Naive thymus-derived CD4-positive, alpha-beta T cell (primary cell): ENCODE data around the gene SRRM5. TPM values are rescaled to one million over a fixed set of nuclear protein-coding genes. Genes with fewer than 3 reads are reported as not detected.

Experiments used
- ATAC-seq: fragments of 150-1000 bp; cut with Tn5 transposase; 2 replicates; pipeline ENCODE4 v1.10.0; 2021; ENCODE audit warnings: mild to moderate bottlenecking, moderate library complexity
- CTCF ChIA-PET: fragments of 350-600 bp; sonication (Branson Sonifier 250); formaldehyde crosslinking; loops from one replicate; lab custom pipeline; 2021; ENCODE audit warnings: antibody characterized with exemption; lab: Charles Lee
- POLR2A ChIA-PET: fragments of 350-600 bp; sonication (Branson Sonifier 250); formaldehyde crosslinking; loops from one replicate; lab custom pipeline; 2021; ENCODE audit warnings: antibody characterized with exemption, inconsistent platforms; lab: Charles Lee
- DNase-seq, 9 donors: peaks; one replicate each; pipeline versions ENCODE4 v3.0.0 to v3.0.0-alpha.2; 2020 to 2022; ENCODE audit warnings: mixed read lengths in 1 of 9
- H3K27ac ChIP-seq: one replicate; pipeline ENCODE4 v1.7.0; 2013; ENCODE audit warnings: mild to moderate bottlenecking, low read depth, low read length, moderate library complexity
- H3K27me3 ChIP-seq, 2 donors: one replicate each; pipeline ENCODE4 v1.7.0; 2013; ENCODE audit warnings: low read length in 2 of 2, mild to moderate bottlenecking in 2 of 2, moderate library complexity in 2 of 2; ENCODE audit not compliant: control insufficient read depth in 2 of 2, insufficient read depth in 2 of 2
- H3K36me3 ChIP-seq, 3 experiments: 1 replicate in 2 of 3; 2 replicates in 1 of 3; pipeline ENCODE4 v1.7.0; 2013; ENCODE audit warnings: low read length in 3 of 3, mild to moderate bottlenecking in 3 of 3, moderate library complexity in 1 of 3; ENCODE audit not compliant: insufficient read depth in 3 of 3, control insufficient read depth in 2 of 3
- H3K4me1 ChIP-seq, 2 donors: one replicate each; pipeline ENCODE4 v1.7.0; 2013; ENCODE audit warnings: low read length in 2 of 2, mild to moderate bottlenecking in 2 of 2, moderate library complexity in 1 of 2; ENCODE audit not compliant: control insufficient read depth in 2 of 2, insufficient read depth in 2 of 2
- H3K4me3 ChIP-seq: 2 replicates; pipeline ENCODE4 v1.7.0; 2013; ENCODE audit warnings: mild to moderate bottlenecking, low read length
- H3K9me3 ChIP-seq, 3 experiments: 1 replicate in 2 of 3; 2 replicates in 1 of 3; pipeline ENCODE4 v1.7.0; 2013; ENCODE audit warnings: low read length in 3 of 3; ENCODE audit not compliant: control insufficient read depth in 2 of 3
- H3K27ac Mint-ChIP-seq, 9 donors: one replicate each; pipeline ENCODE4 v1.8.0; 2020 to 2022; ENCODE audit warnings: mixed read lengths in 9 of 9, mild to moderate bottlenecking in 8 of 9, moderate library complexity in 5 of 9, inconsistent platforms in 2 of 9
- H3K27me3 Mint-ChIP-seq, 5 donors: one replicate each; pipeline ENCODE4 v1.8.0; 2021 to 2022; ENCODE audit warnings: mixed read lengths in 5 of 5, mild to moderate bottlenecking in 1 of 5
- H3K36me3 Mint-ChIP-seq, 5 donors: one replicate each; pipeline ENCODE4 v1.8.0; 2020 to 2022; ENCODE audit warnings: mixed read lengths in 5 of 5, mild to moderate bottlenecking in 3 of 5, inconsistent platforms in 1 of 5
- H3K4me1 Mint-ChIP-seq, 7 donors: one replicate each; pipeline ENCODE4 v1.8.0; 2020 to 2022; ENCODE audit warnings: mixed read lengths in 7 of 7, mild to moderate bottlenecking in 3 of 7, inconsistent platforms in 1 of 7
- H3K4me3 Mint-ChIP-seq, 10 donors: one replicate each; pipeline ENCODE4 v1.8.0; 2020 to 2022; ENCODE audit warnings: mild to moderate bottlenecking in 10 of 10, mixed read lengths in 10 of 10, moderate library complexity in 6 of 10, inconsistent platforms in 2 of 10
- H3K9me3 Mint-ChIP-seq, 11 donors: one replicate each; pipeline ENCODE4 v1.8.0; 2020 to 2022; ENCODE audit warnings: mixed read lengths in 11 of 11, mild to moderate bottlenecking in 4 of 11, inconsistent platforms in 1 of 11, moderate library complexity in 1 of 11
- intact Hi-C, 2 donors: fragments of 100-400 bp; cut with micrococcal nuclease; formaldehyde crosslinking; loops; one replicate each; pipeline ENCODE4 v1.15.1; 2023
- polyA plus RNA-seq, 2 donors: library from polyadenylated mRNA; unstranded; fragments of 300-500 nt; fragmentation: Illumina TruSeq; gene quantifications; one replicate each; pipeline ENCODE4 v1.2.3, GENCODE V29; 2021
- total RNA-seq, 6 experiments: library from RNA in 5 of 6; stranded (reverse) in 5 of 6; gene quantifications; 1 replicate in 5 of 6; 2 replicates in 1 of 6; pipeline ENCODE4 v1.2.3 and lab custom pipeline; 2021 to 2026

Gene SRRM5
- total and polyA plus RNA-seq, 7 experiments from 2014 or later: 0.56 to 1.7 (median 1.1) TPM

- intact Hi-C loops: no loop called here
- peak overlapping the region in 8 of 9 donors; percentile 20 to 71 (median 27) for H3K27ac Mint-ChIP-seq
- CTCF ChIA-PET: interaction anchor here (1.5 kb wide), 1 partner anchor 12 kb away, joined by 3 read pairs; no protein-coding TSS in a partner anchor
- Histone ChIP-seq H3K27me3 (no peaks in the 10 kb centered on the region), H3K27ac (peak overlapping the region; percentile 17), H3K4me3 (no peak overlapping the region), H3K36me3 (peaks cover 0 to 49% (median 13%) of the 10 kb centered on the region in 3 experiments), H3K9me3 (no peaks in the 10 kb centered on the region), H3K4me1 (no peaks in the 10 kb centered on the region)
- POLR2A ChIA-PET: interaction anchor here (0.6 to 1.0 kb wide), 3 partner anchors 9 to 115 kb away, joined by 3 to 5 read pairs (median 3); no protein-coding TSS in a partner anchor
- H3K9me3 Mint-ChIP-seq: no peaks in the 10 kb centered on the region
- H3K4me3 Mint-ChIP-seq: no peak overlapping the region
- no peaks in the 10 kb centered on the region for H3K27me3 Mint-ChIP-seq
- peaks cover 0 to 24% (median 2%) of the 10 kb centered on the region in 5 donors for H3K36me3 Mint-ChIP-seq
- peaks cover 0 to 13% (median 6%) of the 10 kb centered on the region in 7 donors for H3K4me1 Mint-ChIP-seq
- DNase-seq (no peak), ATAC-seq (no peak)
Observed at GRCh38 chr19:43605875-43606568, 5.9 kb upstream of the SRRM5 start.

GRCh38 chr19:43606569-43607229 is 5.2 kb upstream of the SRRM5 start:
- H3K4me1 Mint-ChIP-seq: peaks cover 0 to 16% (median 8%) of the 10 kb centered on the region in 7 donors

GRCh38 chr19:43607238-43608205 is 4.4 kb upstream of the SRRM5 start:
- Mint-ChIP-seq H3K9me3 (no peaks in the 10 kb centered on the region), H3K4me1 (peaks cover 4 to 21% (median 12%) of the 10 kb centered on the region in 7 donors), H3K27me3 (no peaks in the 10 kb centered on the region), H3K36me3 (peaks cover under 1 to 32% (median 6%) of the 10 kb centered on the region in 5 donors), H3K27ac (peak overlapping the region in 7 of 9 donors; percentile 29 to 77 (median 70)), H3K4me3 (no peak overlapping the region)
- ChIA-PET POLR2A (interaction anchor here (0.8 to 1.0 kb wide), 2 partner anchors 10 to 11 kb away, joined by 3 to 5 read pairs; no protein-coding TSS in a partner anchor), CTCF (interaction anchor here (1.5 kb wide), 1 partner anchor 13 kb away, joined by 3 read pairs; no protein-coding TSS in a partner anchor)
- ATAC-seq (no peak), DNase-seq (no peak)
- Histone ChIP-seq H3K27me3 (no peaks in the 10 kb centered on the region), H3K4me1 (no peaks in the 10 kb centered on the region), H3K36me3 (peaks cover 0 to 47% (median 19%) of the 10 kb centered on the region in 3 experiments), H3K27ac (peak overlapping the region; percentile 31), H3K9me3 (no peaks in the 10 kb centered on the region), H3K4me3 (no peak overlapping the region)
- intact Hi-C loops: no loop called here

More at GRCh38 chr19:43606569-43607229, 5.2 kb upstream of the SRRM5 start:
- no peaks in the 10 kb centered on the region for H3K4me1 ChIP-seq
- DNase-seq (no peak), ATAC-seq (no peak)
- POLR2A ChIA-PET: interaction anchor here (0.8 to 1.0 kb wide), 2 partner anchors 9 to 12 kb away, joined by 3 to 5 read pairs; no protein-coding TSS in a partner anchor
- CTCF ChIA-PET: interaction anchor here (1.5 kb wide), 1 partner anchor 13 kb away, joined by 3 read pairs; no protein-coding TSS in a partner anchor
- no peaks in the 10 kb centered on the region for H3K27me3 ChIP-seq
- Mint-ChIP-seq H3K36me3 (peaks cover 0 to 24% (median 2%) of the 10 kb centered on the region in 5 donors), H3K9me3 (no peaks in the 10 kb centered on the region), H3K4me3 (no peak overlapping the region), H3K27ac (peak overlapping the region in 6 of 9 donors; percentile 26 to 72 (median 30)), H3K27me3 (no peaks in the 10 kb centered on the region)
- peaks cover 0 to 46% (median 15%) of the 10 kb centered on the region in 3 experiments for H3K36me3 ChIP-seq
- H3K9me3 ChIP-seq: no peaks in the 10 kb centered on the region
- H3K27ac ChIP-seq: peak overlapping the region; percentile 17
- no peak overlapping the region for H3K4me3 ChIP-seq
- intact Hi-C loops: no loop called here

- H3K4me3 ChIP-seq: no peak overlapping the region
- no peaks in the 10 kb centered on the region for H3K4me1 ChIP-seq
- no peaks in the 10 kb centered on the region for H3K9me3 ChIP-seq
- peaks cover 4 to 40% (median 10%) of the 10 kb centered on the region in 5 donors for H3K36me3 Mint-ChIP-seq
- no peaks in the 10 kb centered on the region for H3K27me3 ChIP-seq
- ATAC-seq (no peak), DNase-seq (no peak)
- H3K27ac Mint-ChIP-seq: peak overlapping the region in 2 of 9 donors; percentile 75 to 76
- peaks cover 0 to 57% (median 14%) of the 10 kb centered on the region in 3 experiments for H3K36me3 ChIP-seq
- H3K4me3 Mint-ChIP-seq: no peak overlapping the region
- intact Hi-C loops: no loop called here
- CTCF ChIA-PET: interaction anchor here (0.7 kb wide), 1 partner anchor 15 kb away, joined by 3 read pairs; no protein-coding TSS in a partner anchor
- H3K9me3 Mint-ChIP-seq: no peaks in the 10 kb centered on the region
- no peaks in the 10 kb centered on the region for H3K27me3 Mint-ChIP-seq
- POLR2A ChIA-PET: interaction anchor here (0.6 to 1.0 kb wide), 2 partner anchors 10 kb away, joined by 4 to 5 read pairs; partner anchors contain the start of gene ZNF428
- H3K27ac ChIP-seq: no peak overlapping the region
- peaks cover 4 to 35% (median 24%) of the 10 kb centered on the region in 7 donors for H3K4me1 Mint-ChIP-seq
Observed at GRCh38 chr19:43609872-43610271, 2.0 kb upstream of the SRRM5 start.

GRCh38 chr19:43610493-43610892 is 1.4 kb upstream of the SRRM5 start:
- peaks cover 0 to 57% (median 14%) of the 10 kb centered on the region in 3 experiments for H3K36me3 ChIP-seq
- no peak for ATAC-seq
- peaks cover 4 to 40% (median 10%) of the 10 kb centered on the region in 5 donors for H3K36me3 Mint-ChIP-seq
- H3K9me3 Mint-ChIP-seq: no peaks in the 10 kb centered on the region
- no peaks in the 10 kb centered on the region for H3K4me1 ChIP-seq
- no peak overlapping the region for H3K4me3 ChIP-seq
- no peaks in the 10 kb centered on the region for H3K27me3 Mint-ChIP-seq
- DNase-seq: no peak
- peaks cover 4 to 38% (median 24%) of the 10 kb centered on the region in 7 donors for H3K4me1 Mint-ChIP-seq
- H3K4me3 Mint-ChIP-seq: no peak overlapping the region
- ChIA-PET POLR2A (interaction anchor here (0.6 kb wide), 1 partner anchor 10 kb away, joined by 3 read pairs; no protein-coding TSS in a partner anchor), CTCF (no interaction called here)
- H3K9me3 ChIP-seq: no peaks in the 10 kb centered on the region
- peak overlapping the region in 6 of 9 donors; percentile 5 to 76 (median 50) for H3K27ac Mint-ChIP-seq
- intact Hi-C loops: no loop called here
- no peak overlapping the region for H3K27ac ChIP-seq
- H3K27me3 ChIP-seq: no peaks in the 10 kb centered on the region
